Type B pancreatic cell (in vitro differentiated cells): ENCODE data around the gene LPGAT1. TPM values are rescaled to one million over a fixed set of nuclear protein-coding genes. Genes with fewer than 3 reads are reported as not detected.
"Not testable (repeated sequence)": the region's sequence is repeated elsewhere in the genome, so short reads cannot be mapped to it uniquely, and the experiment has no call there.

Experiments
- DNase-seq: peaks from one replicate; pipeline ENCODE4 v3.0.0; 2021; ENCODE audit warnings: mixed read lengths; ENCODE audit not compliant: unreplicated experiment; ENCODE audit errors: extremely low spot score
- H3K27ac Mint-ChIP-seq: 2 replicates; pipeline ENCODE4 v1.8.0; 2021; ENCODE audit warnings: mild to moderate bottlenecking, mixed read lengths
- H3K27me3 Mint-ChIP-seq: 2 replicates; pipeline ENCODE4 v1.8.0; 2021; ENCODE audit warnings: mixed read lengths
- H3K36me3 Mint-ChIP-seq: 2 replicates; pipeline ENCODE4 v1.8.0; 2021; ENCODE audit warnings: mixed read lengths
- H3K4me1 Mint-ChIP-seq: one replicate; pipeline ENCODE4 v1.8.0; 2021; ENCODE audit warnings: mixed read lengths; ENCODE audit not compliant: unreplicated experiment
- H3K4me3 Mint-ChIP-seq: 2 replicates; pipeline ENCODE4 v1.8.0; 2021; ENCODE audit warnings: mild to moderate bottlenecking, mixed read lengths
- H3K9me3 Mint-ChIP-seq: 2 replicates; pipeline ENCODE4 v1.8.0; 2021; ENCODE audit warnings: mixed read lengths
- total RNA-seq: library from RNA; stranded (reverse); gene quantifications from 2 replicates; pipeline ENCODE4 v1.2.1, GENCODE V29; 2021; ENCODE audit warnings: low replicate concordance
- TF ChIP-seq, protein P1 (sequence below): fragments of 200-600 bp; sonication (generic); conservative IDR thresholded peaks from 2 replicates; pipeline ENCODE4 v1.5.0; 2021; ENCODE audit warnings: antibody characterized with exemption, mild to moderate bottlenecking

Gene LPGAT1
- total RNA-seq, 1 donor from 2014 or later: 31.3 TPM

DNA sequence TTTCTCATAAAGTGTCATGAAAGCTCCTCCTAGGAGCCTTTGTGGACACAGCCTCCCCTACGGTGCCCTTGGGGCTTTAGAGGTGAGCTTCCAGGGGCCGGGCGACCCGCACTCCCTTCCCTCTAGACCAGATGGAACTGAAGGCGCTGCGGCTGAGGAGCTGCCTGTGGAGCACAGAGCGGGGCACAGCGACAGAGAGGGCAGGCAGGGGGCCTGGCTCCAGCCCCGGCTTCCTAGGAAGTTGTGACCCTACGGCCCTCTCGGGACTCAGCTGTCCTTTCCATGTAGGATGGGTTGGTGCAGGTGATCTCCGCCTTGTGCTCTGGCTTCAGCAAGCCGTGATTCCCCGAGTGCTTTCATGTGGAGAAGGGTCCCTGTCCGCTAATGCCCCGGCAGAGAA is 131.5 kb downstream of the LPGAT1 start:
- Mint-ChIP-seq H3K36me3 (no peaks in the 10 kb centered on the region), H3K27me3 (peaks cover 8% of the 10 kb centered on the region), H3K27ac (no peak overlapping the region), H3K4me1 (peaks cover 6% of the 10 kb centered on the region), H3K4me3 (no peak overlapping the region), H3K9me3 (no peaks in the 10 kb centered on the region)
- DNase-seq: no peak
- TF ChIP-seq, protein P1, sequence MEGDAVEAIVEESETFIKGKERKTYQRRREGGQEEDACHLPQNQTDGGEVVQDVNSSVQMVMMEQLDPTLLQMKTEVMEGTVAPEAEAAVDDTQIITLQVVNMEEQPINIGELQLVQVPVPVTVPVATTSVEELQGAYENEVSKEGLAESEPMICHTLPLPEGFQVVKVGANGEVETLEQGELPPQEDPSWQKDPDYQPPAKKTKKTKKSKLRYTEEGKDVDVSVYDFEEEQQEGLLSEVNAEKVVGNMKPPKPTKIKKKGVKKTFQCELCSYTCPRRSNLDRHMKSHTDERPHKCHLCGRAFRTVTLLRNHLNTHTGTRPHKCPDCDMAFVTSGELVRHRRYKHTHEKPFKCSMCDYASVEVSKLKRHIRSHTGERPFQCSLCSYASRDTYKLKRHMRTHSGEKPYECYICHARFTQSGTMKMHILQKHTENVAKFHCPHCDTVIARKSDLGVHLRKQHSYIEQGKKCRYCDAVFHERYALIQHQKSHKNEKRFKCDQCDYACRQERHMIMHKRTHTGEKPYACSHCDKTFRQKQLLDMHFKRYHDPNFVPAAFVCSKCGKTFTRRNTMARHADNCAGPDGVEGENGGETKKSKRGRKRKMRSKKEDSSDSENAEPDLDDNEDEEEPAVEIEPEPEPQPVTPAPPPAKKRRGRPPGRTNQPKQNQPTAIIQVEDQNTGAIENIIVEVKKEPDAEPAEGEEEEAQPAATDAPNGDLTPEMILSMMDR: no peak

DNA sequence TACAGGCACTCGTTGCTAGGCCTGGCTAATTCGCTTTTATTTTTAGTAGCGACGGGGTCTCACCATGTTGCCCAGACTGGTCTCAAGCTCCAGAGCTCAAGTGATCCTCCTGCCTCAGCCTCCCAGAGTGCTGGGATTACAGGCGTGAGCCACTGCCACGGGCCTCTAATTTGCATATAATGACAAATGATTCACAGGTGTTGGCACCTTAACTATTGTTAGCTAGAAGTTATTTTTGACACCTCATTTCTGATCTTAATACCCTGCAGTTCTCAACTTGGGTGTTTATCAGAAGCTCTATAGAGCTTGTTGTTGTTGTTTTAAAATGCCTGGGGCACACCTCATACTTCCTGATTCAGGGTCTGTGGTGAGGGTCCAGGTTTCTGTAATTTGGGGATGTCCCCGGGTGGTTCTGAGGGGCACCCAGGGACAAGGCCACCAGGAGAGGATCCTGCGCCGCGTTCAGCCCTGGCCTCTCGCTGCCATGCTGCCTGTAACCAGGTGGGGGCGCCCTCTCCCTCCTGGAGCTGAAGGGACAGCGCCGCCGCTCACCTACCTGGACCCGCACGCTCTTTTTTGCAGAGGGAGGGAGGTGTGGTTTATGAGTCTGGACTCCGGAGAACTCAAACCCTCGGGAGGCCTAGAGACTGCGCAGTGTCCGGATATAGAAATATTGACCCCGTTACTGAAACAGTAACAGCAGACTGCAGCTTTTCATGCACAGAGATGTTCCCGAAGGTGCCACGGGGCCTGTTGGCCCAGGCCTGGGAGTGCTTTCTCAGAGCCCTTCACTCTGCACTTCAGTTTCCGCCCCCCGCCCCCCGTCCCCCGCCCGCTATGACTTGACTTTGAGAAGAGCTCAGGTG is 132.2 kb downstream of the LPGAT1 start:
- Mint-ChIP-seq H3K9me3 (no peaks in the 10 kb centered on the region), H3K4me3 (peak overlapping the region; percentile 52), H3K4me1 (peaks cover 5% of the 10 kb centered on the region), H3K36me3 (no peaks in the 10 kb centered on the region), H3K27me3 (peaks cover 8% of the 10 kb centered on the region), H3K27ac (no peak overlapping the region)
- TF ChIP-seq, protein P1: peak; percentile 97
- DNase-seq: peak; percentile 82

DNA sequence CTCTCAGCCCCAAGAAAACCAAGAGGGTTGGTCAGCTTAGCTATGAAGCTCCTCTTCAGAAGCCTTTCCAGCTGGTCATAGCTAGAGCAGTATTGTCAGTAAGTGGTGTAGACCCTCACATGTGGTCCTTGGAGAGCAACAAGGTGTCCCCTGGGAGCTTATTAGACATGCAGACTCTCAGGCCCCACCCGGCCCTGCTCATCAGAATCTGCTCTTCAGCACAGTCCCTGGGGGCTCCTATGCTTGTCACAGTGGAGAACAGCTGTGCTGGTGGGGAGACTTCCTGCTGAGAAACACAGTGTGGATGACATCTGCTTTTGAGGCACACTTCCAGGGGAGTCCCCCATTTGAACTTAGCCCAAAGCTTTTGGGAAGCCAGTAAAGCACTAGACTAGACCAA is 133.2 kb downstream of the LPGAT1 start:
- Mint-ChIP-seq H3K9me3 (no peaks in the 10 kb centered on the region), H3K36me3 (no peaks in the 10 kb centered on the region), H3K27ac (no peak overlapping the region), H3K4me1 (no peaks in the 10 kb centered on the region), H3K4me3 (no peak overlapping the region), H3K27me3 (peaks cover 8% of the 10 kb centered on the region)
- TF ChIP-seq, protein P1: no peak
- no peak for DNase-seq

DNA sequence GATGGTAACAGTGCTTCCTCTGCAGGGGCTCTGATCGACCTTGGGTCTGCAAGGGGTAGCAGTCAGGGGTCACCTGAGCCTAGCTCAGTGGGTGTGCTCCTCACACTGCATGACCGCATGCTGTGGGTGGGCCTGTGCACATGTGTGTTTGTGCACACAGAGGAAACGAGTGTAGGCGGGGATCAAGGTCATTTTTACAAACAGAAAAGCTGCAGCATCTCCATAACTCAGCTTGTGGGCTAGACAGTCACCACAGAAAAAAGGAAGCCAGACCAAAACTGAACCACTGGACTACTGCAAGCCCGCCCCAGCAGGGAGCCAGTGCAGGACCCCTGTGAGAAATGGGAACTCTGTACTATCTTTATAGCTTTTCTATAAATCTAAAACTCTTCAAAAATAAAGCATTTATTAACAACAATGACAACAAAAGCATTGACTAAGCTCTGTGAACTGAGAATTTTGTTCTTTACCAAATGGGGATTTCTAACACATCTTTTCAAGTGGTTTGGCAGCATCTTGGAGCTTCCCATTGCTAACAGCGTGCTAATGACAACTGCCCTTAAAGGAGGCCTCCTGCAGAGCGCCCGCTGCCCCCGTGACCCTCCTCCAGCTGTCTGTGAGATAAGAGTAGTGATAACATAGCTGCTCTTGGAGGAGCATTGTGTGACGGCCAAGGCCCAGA is 135.3 kb downstream of the LPGAT1 start:
- Mint-ChIP-seq H3K9me3 (no peaks in the 10 kb centered on the region), H3K4me1 (no peaks in the 10 kb centered on the region), H3K4me3 (no peak overlapping the region), H3K27ac (no peak overlapping the region), H3K36me3 (no peaks in the 10 kb centered on the region), H3K27me3 (peaks cover 9% of the 10 kb centered on the region)
- DNase-seq: no peak
- TF ChIP-seq, protein P1: no peak

DNA sequence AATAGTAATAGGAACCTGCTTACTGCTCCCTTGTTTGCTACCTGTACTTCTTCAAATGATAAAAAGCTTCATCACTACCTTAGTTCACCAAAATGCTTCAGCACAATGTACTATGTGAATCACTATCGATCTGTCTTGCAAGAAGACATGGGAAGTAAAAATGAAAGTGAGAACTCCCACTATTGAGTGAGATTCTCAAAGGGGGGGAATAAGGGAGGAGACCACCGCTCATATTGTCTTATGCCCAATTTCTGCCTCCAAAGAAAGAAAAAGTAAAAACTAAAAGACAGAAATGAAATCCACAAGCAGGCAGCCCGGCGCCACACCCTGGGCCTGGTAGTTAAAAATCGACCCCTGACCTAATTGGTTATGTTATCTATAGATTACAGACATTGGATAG is 136.7 kb downstream of the LPGAT1 start:
- H3K36me3 Mint-ChIP-seq, H3K4me1 Mint-ChIP-seq, DNase-seq, H3K27me3 Mint-ChIP-seq, H3K27ac Mint-ChIP-seq, H3K4me3 Mint-ChIP-seq, H3K9me3 Mint-ChIP-seq: not testable (repeated sequence)

Other genes with a start within 250 kb of the LPGAT1 start
- gene NEK2, start 155.1 kb downstream of the LPGAT1 start, total RNA-seq: 15.2 and 23.4 TPM in 2 replicates
- 18.6 and 23.9 TPM in 2 replicates for gene INTS7, start 204.8 kb upstream of the LPGAT1 start, total RNA-seq
- 11.9 and 38.5 TPM in 2 replicates for gene DTL, start 205.0 kb upstream of the LPGAT1 start, total RNA-seq